Activated CD4-positive, alpha-beta T cell treated with anti-CD3 and anti-CD28 coated beads, Interleukin-2, Interleukin-4, amounts not matched to agents 100 ng/mL and 50 ng/mL, durations not matched to agents 16 hours and 8 hours (primary cell): ENCODE results near the gene VPS8.

Source experiments
- DNase-seq: peaks from one replicate; pipeline ENCODE4 v3.0.0-alpha.2; 2020; ENCODE audit warnings: low spot score

The VPS8 gene, protein sequence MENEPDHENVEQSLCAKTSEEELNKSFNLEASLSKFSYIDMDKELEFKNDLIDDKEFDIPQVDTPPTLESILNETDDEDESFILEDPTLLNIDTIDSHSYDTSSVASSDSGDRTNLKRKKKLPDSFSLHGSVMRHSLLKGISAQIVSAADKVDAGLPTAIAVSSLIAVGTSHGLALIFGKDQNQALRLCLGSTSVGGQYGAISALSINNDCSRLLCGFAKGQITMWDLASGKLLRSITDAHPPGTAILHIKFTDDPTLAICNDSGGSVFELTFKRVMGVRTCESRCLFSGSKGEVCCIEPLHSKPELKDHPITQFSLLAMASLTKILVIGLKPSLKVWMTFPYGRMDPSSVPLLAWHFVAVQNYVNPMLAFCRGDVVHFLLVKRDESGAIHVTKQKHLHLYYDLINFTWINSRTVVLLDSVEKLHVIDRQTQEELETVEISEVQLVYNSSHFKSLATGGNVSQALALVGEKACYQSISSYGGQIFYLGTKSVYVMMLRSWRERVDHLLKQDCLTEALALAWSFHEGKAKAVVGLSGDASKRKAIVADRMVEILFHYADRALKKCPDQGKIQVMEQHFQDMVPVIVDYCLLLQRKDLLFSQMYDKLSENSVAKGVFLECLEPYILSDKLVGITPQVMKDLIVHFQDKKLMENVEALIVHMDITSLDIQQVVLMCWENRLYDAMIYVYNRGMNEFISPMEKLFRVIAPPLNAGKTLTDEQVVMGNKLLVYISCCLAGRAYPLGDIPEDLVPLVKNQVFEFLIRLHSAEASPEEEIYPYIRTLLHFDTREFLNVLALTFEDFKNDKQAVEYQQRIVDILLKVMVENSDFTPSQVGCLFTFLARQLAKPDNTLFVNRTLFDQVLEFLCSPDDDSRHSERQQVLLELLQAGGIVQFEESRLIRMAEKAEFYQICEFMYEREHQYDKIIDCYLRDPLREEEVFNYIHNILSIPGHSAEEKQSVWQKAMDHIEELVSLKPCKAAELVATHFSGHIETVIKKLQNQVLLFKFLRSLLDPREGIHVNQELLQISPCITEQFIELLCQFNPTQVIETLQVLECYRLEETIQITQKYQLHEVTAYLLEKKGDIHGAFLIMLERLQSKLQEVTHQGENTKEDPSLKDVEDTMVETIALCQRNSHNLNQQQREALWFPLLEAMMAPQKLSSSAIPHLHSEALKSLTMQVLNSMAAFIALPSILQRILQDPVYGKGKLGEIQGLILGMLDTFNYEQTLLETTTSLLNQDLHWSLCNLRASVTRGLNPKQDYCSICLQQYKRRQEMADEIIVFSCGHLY (N-terminal part only)

DNA sequence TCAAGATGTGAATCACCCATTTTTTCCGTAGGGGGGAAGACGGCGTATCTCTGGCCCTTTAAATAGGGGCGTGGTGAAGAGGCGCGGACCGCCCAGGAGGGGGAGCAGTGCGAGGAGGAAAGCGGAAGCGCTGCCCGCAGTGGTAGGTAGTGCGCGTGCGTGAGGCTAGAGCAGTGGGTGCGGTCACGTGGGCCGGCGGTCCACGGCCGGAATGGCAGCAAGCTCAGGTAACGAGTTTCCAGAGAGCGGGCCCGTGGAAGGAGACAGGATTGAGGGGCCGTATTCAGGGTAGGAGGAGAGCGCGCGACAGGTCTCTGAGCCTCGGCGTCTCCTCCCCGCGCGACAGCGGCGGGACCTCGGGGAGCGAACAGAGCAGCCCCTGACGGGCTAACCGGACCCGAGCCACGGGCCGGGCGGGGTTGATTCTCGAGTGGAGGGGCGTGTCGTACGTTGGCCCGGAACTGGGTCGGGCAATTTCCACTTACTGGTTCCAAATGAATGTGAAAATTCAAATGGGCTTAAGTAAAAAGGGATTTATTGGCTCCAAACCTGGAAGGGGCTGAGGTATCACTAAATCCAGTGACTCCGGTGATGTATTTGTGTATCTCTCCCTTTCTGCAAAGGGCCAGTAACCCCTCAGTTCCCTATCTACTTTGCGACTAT is at the start of gene VPS8:
Gene VPS8 (plus strand): TSS at position 168 of the 663 bp plus-strand sequence. CDS start 12,467 bp downstream, outside the sequence.
- peak; percentile 97 for DNase-seq

DNA sequence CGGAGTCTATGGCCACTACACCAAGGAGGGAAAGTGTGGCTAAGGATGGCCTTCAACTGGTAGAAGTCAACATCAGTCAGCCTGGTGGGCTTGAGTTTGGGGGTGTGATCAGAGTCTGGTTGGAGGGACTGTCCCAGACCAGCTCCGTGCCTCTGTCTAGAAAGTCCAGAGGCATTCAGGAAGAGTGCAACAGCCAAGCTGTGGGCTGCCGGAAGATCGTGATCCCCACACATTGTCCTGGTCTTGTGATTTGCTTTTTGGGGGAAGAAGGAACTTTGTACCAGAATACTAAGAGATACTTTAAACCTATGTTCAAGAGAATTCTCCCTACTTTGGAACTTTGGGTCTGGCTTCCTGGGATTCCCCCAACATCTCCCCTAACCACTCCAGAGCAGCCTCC is 47.8 kb upstream of the VPS8 start:
- DNase-seq, result no peak

DNA sequence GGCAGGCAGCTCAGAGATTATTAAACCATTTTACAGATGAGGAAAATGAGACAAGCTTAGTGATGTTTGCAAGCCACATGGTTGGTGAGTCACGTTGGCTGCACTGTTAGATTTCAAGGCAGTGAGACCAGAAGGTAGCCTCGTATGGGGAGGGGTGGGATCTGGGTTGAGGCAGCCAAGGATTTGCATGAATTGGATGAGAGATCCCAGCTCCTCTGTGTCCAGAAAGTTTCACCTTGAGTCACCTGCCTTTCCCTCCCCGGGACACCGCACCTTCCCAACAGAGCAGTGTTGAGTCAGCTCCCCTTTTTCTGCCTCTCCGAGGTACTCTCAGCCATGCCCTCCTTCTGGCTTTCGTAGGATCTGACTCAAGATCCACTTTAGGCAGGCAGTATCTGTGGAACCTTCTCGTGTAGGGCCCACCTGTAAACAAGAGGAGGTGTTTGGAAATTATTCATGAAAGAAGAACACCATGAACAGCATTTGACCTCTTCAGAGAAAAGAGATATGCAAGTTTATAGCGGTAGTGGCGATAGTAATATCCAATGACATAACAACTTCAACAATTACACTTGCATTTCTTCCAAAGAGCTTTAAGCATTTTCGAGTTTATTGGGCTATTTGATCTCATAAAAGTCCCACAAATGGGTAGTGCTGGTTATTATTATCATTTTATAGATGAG is 46.8 kb upstream of the VPS8 start:
- DNase-seq, result no peak

DNA sequence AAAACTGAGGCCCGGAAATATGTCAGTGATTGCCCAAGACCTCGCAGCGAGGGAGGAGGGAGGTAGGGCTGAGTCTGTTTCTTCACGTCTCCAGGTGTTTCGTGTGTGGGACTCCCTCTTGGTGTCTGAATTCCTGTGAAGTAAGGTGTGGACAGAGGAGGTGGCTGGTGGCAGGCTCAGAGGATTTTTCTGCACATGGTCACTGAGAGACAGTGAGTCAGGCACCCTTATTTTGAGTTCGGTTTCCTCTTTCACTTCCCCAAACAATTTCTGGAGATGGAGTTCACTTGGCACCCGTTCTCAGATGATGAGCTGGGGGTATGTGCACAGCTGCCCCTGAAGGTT is 46.3 kb upstream of the VPS8 start:
- no peak for DNase-seq

DNA sequence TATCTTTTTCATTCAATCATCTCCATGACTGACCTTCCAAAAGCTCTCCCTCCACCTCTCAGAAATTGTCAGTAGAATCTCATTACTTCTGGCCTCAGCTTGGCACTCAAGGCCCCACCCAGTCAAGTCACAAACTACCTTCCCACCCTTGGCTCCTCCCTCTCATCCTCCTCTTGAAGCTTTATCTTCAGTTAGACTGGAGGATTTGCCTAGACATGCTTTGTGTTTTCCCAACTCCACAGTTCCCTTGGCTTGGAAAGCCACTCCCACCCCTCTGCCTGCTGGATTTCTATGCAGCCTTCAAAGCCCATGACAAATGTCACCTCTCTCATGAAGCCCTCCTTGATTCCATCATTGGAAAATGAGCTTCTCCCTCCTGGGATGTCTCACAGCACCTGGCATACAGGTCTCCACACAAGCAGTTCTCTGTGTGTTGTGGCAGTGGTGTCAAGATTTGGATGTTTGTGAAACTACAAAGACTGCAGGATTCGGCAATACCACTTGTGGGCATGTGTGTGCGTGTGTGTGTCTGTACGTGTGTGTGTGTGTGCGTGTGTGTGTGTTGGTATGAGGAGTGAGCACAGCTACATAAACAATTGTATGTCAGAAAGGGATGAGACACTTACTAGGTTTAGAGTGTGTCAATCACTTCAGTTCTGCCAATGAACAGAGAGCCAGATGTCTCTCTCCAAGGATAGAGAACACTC is 45.3 kb upstream of the VPS8 start:
- DNase-seq, result no peak

DNA sequence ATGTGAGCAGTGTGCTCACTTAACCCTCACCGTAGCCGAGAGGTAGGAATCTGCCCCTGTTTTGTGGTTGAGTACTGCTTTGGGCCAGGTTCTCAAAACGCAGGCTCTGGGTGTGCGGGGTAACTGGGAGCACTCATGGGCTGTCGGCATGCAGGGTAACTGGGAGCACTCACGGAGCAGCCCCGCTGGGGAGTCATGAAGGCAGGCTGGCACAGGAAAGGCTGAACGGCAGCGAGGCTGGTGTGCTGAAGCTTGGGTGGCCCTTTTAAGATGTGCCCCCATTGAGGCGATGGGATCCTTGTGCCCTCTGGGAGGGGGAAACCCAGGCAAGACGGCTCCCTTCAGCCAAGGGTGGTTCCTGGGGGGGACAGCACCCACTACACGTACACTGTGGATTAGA is 44.6 kb upstream of the VPS8 start:
- DNase-seq, result no peak

DNA sequence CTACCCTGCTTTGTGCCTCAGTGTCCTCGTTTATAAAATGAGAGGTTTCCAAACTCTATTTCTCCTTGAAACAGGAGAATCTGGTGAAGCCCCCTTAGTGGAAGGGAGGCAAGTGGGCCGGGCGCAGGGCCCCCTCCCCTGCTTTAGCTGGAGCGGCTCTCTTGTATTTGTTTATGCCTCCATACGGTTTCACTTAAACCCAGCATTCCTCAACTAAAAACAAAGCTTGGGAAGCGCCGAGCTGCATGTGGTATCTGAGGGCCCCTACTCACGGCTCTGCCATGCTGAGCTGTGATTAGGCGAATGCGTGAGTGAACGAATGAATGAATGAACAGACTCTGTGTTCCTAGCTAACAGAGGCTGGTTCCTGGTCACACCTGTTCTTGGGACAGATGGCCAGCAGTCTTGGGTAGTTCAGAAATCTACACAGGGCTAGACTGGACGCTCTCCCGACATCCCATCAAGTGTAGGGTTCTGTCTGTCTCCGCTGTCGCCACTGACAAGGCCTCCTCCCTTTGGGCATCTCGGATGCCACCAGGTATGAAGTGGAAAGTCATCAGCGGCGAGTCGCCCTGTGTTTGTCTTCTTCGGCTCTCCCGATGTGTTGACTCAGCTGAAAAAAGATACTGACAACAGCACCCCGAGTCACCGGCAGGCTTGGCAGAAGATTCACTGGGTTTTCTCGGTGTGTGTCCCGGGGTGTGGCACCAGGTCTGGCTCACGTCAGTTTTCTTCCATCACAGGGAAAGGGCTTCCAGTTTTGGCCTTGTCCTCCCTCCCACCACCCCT is 42.4 kb upstream of the VPS8 start:
- no peak for DNase-seq

DNA sequence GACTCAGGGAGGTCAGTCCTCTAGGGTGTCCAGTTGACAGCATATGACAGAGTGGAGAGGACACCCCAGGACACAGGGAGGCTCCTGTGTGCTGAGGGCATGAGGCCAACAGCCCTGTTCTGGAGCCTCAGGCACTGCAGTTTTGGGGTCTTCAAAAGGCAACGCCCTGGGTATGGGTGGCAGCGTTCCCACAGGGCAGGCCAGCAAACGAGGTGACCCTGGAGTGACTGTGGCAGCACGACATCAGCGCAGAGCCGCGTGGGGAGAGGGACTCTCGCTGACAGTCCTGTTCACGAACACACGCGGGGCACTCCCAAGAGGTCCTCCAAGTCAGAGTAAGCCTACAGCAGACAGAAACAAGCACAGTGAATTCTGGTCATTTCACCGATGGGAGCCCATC is 41.4 kb upstream of the VPS8 start:
- no peak for DNase-seq

DNA sequence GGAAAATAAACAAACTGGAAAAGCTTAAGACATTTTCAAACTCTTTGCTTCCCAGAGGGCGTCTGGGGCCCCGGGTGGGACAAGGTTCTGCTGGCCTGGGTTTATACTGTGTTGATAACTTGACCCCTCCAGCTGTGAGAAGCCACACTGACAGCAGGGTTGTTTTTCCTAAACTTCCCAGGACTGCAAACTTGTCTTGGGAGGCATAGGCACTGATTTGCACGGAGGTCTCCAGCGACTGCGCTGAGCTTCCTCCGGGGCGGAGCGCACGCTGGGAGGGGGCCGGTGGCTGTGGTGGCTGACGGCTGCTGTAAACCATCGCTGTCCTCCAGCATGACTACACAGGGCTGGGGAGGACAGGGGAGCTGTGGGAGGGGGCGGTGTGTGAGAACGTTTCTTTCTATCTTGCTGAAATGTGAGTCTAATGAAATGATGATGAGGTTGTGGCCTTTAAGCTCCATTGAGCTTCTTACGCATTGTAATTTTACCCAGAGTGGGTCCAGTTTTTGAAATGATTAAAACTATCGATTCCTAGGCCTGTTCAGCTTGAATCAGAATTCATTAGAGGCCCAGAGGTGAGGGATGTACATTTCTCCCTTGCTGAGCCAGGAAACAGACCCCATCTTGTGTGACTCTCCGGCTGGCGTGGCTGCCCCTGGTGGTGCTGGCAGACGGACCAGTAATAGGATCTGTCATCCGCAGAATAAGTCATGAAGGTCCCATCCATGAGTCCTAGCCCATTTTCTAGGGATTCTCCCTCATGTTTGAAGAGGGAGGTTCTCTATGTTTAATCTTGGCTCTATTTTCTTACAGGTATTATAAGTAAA is 40.5 kb upstream of the VPS8 start:
- DNase-seq, result no peak

DNA sequence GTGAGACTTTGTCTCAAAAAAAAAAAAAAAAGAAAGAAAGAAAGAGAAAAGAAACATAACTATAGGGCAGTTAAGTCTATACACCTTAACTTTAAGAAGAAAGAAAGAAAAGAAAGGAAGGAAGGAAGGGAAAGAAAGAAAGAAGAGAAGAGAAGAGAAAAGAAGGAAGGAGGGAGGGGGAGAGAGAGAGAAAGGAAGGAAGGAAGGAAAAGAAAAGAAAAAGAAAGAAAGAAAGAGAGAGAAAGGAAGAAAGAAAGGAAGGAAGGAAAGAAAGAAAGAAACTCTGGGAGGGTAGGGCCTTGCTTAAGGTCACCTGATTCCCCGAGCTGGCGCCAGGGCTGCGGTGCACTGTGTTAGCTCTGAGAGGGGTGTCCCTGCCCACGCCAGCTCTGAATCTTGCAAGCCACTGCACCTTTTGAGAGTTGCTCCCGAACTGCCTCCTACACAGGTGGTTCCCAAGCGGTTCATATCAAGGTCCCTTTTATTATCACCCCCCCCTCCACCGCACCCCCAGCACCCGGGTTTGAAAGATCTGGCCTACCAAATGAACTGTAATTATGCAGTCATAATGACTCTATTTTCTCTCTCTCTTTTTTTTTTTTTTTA is 39.2 kb upstream of the VPS8 start:
- no peak for DNase-seq

DNA sequence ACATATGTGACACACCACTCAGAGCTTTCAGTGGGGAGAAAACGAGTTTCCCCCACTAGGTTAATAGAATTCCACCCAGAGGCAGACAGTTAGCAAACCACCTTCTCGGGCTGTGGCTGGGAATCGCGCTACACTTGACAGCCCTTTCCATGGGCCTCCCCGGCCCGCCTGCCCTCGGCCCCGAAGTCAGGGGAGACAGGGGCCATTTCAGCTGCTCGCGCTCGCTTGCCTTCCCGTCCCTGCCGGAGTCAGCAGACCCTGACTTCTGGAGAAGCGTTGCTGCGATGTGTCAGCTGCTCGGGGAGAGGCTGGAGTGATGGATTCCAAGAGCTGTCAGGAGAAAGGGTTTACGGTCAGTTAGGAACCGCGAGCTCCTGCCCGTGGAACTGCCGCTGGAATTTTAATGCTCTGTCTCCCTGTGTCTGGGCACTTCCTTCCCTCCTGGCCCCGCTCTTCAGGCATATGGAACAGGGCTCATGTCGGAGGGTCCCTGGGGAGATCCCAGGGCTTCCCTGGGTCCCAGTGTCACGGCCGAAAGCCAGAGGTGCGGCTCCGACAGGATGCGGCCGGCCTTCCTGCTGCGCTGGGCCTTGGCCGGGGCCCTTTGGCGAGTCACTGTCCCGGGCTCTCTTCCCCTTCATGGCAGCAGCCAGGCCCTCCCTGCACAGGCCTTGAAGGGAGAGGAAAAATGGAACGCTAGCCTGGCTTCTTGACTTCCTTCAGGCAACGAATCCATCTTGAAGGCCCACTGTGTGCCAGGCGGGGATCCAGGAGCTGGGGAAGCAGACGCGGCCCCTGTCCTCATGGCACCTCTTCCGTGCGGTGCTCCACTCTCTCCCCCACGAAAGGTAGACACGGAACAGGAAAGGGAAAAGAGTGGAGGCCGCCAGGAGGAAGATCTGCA is 38.4 kb upstream of the VPS8 start:
- no peak for DNase-seq

DNA sequence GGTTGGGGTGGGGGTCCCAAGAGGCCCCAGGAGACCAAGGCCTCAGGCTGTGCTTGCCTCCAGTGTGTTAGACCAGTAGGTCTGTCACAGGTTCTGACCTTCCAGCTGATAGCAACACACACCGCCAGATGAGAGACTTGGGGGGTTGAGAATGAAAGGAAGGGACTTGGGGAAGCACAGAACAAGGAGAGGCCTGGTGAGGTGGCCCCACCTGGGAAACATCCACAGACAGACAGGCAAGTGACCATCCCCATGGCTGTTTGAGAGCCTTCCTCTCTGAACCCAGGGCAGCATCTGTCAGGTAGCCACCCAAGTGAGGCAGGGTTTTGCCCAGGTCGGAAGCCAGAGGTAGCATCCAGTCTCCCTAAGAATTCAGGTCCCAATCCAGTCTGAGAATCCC is 35.0 kb upstream of the VPS8 start:
- DNase-seq, result no peak

DNA sequence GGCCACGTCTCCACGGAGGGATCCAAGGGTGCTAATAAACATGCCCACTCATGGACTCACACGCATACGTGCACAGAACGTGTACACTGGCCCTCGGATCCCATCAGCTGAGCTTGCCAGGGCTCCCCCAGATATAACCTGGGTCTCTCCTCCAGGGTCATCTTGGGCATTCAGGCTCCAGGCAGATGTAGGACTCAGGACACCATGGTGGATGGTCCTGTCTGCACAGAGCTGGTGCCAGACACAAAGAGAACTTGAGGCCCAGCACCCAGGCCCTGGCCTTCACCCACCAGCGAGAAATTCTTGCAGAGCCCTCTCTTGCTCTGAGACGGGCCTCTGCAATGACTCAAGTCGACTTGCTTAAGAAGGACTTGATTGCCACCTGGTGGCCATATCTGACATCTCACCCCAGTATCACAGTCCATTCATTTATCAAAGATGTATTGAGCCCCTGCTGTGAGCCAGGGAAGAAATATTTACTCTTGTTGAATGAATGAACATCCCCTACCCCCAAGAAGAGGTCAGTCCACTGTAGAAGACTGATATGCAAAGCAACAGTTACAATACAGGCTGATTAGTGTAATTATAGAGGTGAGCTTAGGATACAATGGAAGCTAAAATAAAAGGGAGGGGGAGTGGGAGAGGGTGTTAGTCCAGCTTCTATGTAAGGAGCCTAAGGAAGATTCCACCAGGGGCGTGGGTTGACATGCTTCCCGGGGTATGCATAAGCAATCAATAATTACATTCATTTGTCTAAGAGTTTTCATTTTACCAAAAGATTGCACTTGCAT is 34.2 kb upstream of the VPS8 start:
- peak; percentile 84 for DNase-seq

DNA sequence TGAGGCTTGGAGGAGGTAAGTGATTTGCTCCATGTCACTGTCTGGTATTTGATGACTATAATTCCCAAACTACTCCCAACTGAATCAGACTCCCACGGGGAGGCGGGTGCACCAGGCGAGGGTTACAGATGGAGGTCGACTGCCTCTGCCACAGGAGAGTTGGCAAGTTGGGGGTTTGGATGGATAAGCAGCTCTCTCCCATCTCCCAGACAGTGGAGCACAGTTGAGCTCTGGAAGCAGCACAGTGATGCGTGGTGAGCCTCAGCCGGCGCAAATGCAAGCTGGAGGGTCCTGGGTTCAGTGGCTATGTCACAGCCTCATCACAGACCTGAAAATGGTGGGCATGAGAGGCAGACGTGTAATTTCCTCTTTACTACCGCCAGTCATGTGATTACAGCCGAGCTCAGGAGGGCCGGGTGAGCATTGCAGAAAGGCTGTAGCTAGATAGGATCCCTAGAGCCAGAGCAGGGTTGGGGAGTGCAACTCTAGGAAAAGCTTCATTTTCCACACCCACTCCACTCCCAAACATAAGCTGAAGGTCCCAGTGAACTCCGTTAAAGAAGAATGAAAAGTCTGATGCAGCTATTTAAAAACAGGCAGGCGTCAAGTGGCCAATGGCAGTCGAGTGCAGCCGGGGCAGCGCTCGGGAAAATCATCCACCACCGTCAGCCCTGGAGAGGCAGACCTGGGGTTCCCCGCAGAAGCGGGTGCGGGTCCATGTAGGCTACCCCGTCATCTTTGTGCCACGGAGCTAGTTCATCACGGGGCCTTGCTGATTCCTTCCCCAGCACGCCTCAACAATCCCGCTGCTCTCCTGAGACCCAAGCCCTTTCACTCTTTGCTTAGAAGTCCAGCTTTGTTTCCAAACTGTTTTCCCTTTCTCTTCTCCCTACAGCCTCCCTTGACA is 33.3 kb upstream of the VPS8 start:
- no peak for DNase-seq

DNA sequence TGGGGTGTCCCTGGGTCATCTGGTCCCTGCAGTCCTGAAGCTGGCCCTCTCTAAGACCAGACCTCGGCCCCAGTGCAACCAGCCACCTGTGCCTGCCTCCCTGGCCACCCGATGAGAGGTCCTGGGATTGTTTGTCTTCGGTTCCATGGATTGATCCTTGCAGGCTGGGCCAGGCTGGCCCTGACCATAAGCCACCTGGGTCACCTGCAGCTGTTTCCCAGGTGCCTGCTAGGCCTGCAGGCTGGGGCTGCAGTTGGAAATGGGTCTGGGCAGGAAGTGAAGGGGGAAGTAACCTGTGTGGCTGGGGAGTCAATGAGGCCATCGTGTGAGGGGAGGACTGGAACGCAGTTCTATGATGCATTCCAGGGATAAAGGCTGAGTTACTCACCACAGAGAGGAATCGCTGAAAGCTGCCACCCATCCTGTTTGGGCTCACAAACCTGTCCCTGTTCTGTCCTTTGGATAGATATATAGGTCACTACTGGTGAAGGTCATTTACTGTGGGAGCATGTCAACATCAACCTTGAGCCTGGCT is 30.9 kb upstream of the VPS8 start:
- DNase-seq, result no peak
